Ishikawa (cell line): ENCODE data around the gene IFI27L2.

Source experiments
- CEBPB ChIP-seq: IDR thresholded peaks from 2 replicates; pipeline ENCODE4 v1.6.1; 2012
- CREB1 ChIP-seq: IDR thresholded peaks from 2 replicates; pipeline ENCODE4 v1.6.1; 2012; ENCODE audit warnings: low read depth
- EGR1 ChIP-seq: IDR thresholded peaks from 2 replicates; pipeline ENCODE4 v1.6.1; 2012
- EP300 ChIP-seq: IDR thresholded peaks from 2 replicates; pipeline ENCODE4 v1.6.1; 2012; ENCODE audit warnings: borderline replicate concordance
- FOXM1 ChIP-seq: IDR thresholded peaks from 2 replicates; pipeline ENCODE4 v1.6.1; 2012; ENCODE audit warnings: low read depth, borderline replicate concordance
- MAX ChIP-seq: IDR thresholded peaks from 2 replicates; pipeline ENCODE4 v1.6.1; 2012
- NFIC ChIP-seq: IDR thresholded peaks from 2 replicates; pipeline ENCODE4 v1.6.1; 2012
- RAD21 ChIP-seq: IDR thresholded peaks from 2 replicates; pipeline ENCODE4 v1.6.1; 2012; ENCODE audit warnings: low read depth
- REST ChIP-seq: IDR thresholded peaks from 2 replicates; pipeline ENCODE4 v1.6.1; 2012; ENCODE audit warnings: low read depth, mild to moderate bottlenecking
- TAF1 ChIP-seq: IDR thresholded peaks from 2 replicates; pipeline ENCODE4 v1.6.1; 2012; ENCODE audit warnings: low read depth, mild to moderate bottlenecking
- TCF12 ChIP-seq: IDR thresholded peaks from 2 replicates; pipeline ENCODE4 v1.6.1; 2012; ENCODE audit warnings: low read depth
- TEAD4 ChIP-seq: IDR thresholded peaks from 2 replicates; pipeline ENCODE4 v1.6.1; 2012
- USF1 ChIP-seq: IDR thresholded peaks from 2 replicates; pipeline ENCODE4 v1.6.1; 2012
- YY1 ChIP-seq: IDR thresholded peaks from 2 replicates; pipeline ENCODE4 v1.6.1; 2012; ENCODE audit warnings: low read depth
- ZBTB7A ChIP-seq: IDR thresholded peaks from 2 replicates; pipeline ENCODE4 v1.6.1; 2012; ENCODE audit warnings: low read depth

Gene IFI27L2

GRCh38 chr14:94128216-94128839, 1.1 kb downstream of the IFI27L2 start:
- TF ChIP-seq ZBTB7A (no peak), REST (no peak), TAF1 (no peak), MAX (no peak), TEAD4 (no peak), USF1 (no peak), FOXM1 (no peak), EGR1 (no peak), RAD21 (no peak), NFIC (no peak), TCF12 (no peak), CREB1 (no peak), CEBPB (no peak), EP300 (no peak)

GRCh38 chr14:94127330-94127729, 2.1 kb downstream of the IFI27L2 start:
- TF ChIP-seq RAD21 (no peak), EP300 (no peak), TCF12 (no peak), USF1 (no peak), MAX (no peak)

- TF ChIP-seq USF1 (no peak), EGR1 (no peak), TAF1 (no peak), YY1 (no peak), REST (no peak), EP300 (no peak), TEAD4 (no peak), CEBPB (no peak), MAX (no peak), RAD21 (no peak), FOXM1 (no peak), TCF12 (no peak)
Observed at GRCh38 chr14:94126800-94127199, 2.6 kb downstream of the IFI27L2 start.

- no peak for TF ChIP-seq EGR1
- TF ChIP-seq ZBTB7A: no peak
- no peak for TF ChIP-seq TEAD4
- no peak for TF ChIP-seq FOXM1
- no peak for TF ChIP-seq CREB1
- TF ChIP-seq YY1: no peak
- no peak for TF ChIP-seq TCF12
- TF ChIP-seq NFIC: no peak
- no peak for TF ChIP-seq MAX
Observed at GRCh38 chr14:94126419-94126677, 3.1 kb downstream of the IFI27L2 start.

- no peak for TF ChIP-seq RAD21
- TF ChIP-seq CREB1: no peak
- no peak for TF ChIP-seq REST
- no peak for TF ChIP-seq YY1
- TF ChIP-seq MAX: no peak
- no peak for TF ChIP-seq CEBPB
- no peak for TF ChIP-seq ZBTB7A
- no peak for TF ChIP-seq NFIC
- no peak for TF ChIP-seq USF1
Observed at GRCh38 chr14:94125659-94126418, 3.6 kb downstream of the IFI27L2 start.
